ENCODE measurements around the gene PERCC1. TPM values are rescaled to one million over a fixed set of nuclear protein-coding genes. Genes with fewer than 3 reads are reported as not detected.
A peak's percentile ranks its signal among the peaks of the same experiment; 100 is the strongest.
"Not testable (repeated sequence)": the region's sequence is repeated elsewhere in the genome, so short reads cannot be mapped to it uniquely, and the experiment has no call there.

PERCC1 gene
- total RNA-seq, 2 donors from 2014 or later, result not detected

DNA sequence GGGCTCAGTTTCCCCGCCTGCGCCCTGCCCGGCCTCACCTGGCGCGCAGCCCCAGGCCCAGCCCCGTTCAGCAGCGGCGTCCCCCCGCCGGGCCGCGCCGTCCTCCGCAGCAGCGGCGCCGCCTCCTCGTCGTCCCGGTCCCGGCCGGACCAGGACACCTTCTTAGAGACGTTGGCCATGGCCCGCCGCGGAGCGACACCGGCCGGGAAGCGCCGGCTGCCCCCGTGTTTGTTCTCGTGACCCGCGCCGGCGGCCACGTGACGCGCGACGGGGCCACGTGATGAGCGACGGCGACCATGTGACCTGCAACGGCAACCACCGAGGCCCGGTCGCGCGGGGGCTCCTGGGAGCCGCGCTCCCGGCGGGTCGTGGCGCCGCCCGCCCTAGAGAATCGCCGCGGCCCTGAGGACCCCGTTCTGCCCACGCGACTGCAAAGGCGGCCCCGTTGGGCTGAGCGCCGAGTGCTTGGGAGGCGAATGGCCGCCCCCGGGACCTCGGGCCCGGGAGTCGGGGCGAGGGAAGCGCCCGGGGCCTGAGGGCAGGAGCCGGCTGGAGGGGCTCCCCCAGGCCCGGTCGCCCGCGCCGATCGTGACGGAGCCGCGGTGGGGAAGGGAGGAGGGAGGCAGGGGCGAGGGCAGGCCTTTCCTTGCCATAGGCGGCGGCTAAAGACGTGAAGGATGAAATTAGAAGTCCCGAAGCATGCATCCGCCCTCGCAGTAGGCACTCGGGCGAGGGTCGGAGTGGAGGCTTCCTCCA, 44.1 kb downstream of the PERCC1 start, which contains the start of gene CLCN7:
Gene CLCN7 (minus strand): TSS at position 233 of the 756 bp plus-strand sequence. CDS start 54 bp downstream, at position 179.
- Histone ChIP-seq H3K36me3 (no peaks in the 10 kb centered on the region), H3K4me1 (ENCODE audit: control insufficient read depth in 1 of 2, low read depth in 2 of 2) (peaks cover 12 to 24% of the 10 kb centered on the region in 2 donors), H3K27ac (peak within 1 kb of the TSS; percentile 88 to 89), H3K9me3 (no peaks in the 10 kb centered on the region), H3K27me3 (replicated peaks; ENCODE audit: insufficient read depth) (no peaks in the 10 kb centered on the region), H3K4me3 (peak within 1 kb of the TSS; percentile 96)
- TF ChIP-seq, protein P1, sequence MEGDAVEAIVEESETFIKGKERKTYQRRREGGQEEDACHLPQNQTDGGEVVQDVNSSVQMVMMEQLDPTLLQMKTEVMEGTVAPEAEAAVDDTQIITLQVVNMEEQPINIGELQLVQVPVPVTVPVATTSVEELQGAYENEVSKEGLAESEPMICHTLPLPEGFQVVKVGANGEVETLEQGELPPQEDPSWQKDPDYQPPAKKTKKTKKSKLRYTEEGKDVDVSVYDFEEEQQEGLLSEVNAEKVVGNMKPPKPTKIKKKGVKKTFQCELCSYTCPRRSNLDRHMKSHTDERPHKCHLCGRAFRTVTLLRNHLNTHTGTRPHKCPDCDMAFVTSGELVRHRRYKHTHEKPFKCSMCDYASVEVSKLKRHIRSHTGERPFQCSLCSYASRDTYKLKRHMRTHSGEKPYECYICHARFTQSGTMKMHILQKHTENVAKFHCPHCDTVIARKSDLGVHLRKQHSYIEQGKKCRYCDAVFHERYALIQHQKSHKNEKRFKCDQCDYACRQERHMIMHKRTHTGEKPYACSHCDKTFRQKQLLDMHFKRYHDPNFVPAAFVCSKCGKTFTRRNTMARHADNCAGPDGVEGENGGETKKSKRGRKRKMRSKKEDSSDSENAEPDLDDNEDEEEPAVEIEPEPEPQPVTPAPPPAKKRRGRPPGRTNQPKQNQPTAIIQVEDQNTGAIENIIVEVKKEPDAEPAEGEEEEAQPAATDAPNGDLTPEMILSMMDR (IDR thresholded peaks at IDR 0.05), result no peak
- peak; percentile 86 for ATAC-seq (ENCODE audit: insufficient number of reproducible peaks, low FRiP score, low read depth)
- DNase-seq (ENCODE audit: low spot score), result peak; percentile 68

DNA sequence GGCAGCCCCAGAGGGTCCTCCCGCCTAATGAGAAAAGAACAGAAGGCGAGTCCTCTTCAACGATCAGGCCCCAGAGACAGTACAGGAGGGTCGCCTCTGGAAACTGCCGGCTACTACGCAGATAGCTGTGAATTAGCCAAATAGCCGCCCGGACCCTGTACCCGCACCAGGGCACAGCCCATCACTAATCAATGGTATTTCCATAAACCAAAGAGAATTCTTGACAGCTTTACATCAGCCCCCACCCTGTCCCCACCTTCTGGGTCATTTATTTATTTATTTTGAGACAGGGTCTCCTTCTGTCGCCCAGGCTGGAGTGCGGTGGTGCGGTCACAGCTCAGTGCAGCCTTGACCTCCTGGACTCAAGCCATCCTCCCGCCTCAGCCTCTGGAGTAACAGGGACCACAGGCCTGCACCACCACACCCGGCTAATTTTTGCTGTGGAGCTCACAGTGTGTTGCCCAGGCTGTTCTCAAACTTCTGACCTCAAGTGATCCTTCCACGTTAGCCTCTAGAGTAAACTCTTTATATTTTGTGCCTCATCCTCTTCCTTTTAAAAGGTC, 44.8 kb downstream of the PERCC1 start:
- Histone ChIP-seq H3K36me3 (no peaks in the 10 kb centered on the region), H3K27me3 (replicated peaks; ENCODE audit: insufficient read depth) (no peaks in the 10 kb centered on the region), H3K9me3 (no peaks in the 10 kb centered on the region), H3K4me1 (ENCODE audit: control insufficient read depth in 1 of 2, low read depth in 2 of 2) (peaks cover 12 to 24% of the 10 kb centered on the region in 2 donors), H3K4me3 (peak overlapping the region; percentile 96), H3K27ac (peak overlapping the region; percentile 88 to 89)
- ATAC-seq (ENCODE audit: insufficient number of reproducible peaks, low FRiP score, low read depth), result no peak
- TF ChIP-seq, protein P1 (IDR thresholded peaks at IDR 0.05), result no peak
- DNase-seq (ENCODE audit: low spot score), result no peak

DNA sequence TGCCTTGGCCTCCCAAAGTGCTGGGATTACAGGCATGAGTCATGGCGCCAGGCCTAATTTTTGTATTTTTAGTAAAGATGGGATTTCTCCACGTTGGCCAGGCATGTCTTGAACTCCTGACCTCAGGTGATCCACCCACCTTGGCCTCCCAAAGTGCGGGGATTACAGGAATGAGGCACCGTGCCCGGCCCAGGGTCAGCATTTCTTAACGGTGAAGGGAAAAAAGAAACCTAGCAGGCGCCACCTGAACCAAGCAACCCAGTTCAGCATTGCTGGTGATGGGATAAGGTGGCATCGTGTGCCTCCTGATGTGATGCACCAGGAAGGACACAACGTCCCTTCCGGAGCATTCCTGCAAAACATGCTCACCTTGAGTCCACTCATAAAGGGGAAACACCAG, 46.2 kb downstream of the PERCC1 start:
- no peak for ATAC-seq (ENCODE audit: insufficient number of reproducible peaks, low FRiP score, low read depth)
- Histone ChIP-seq H3K27ac (no peak overlapping the region), H3K9me3 (no peaks in the 10 kb centered on the region), H3K4me1 (ENCODE audit: control insufficient read depth in 1 of 2, low read depth in 2 of 2) (peaks cover 12 to 24% of the 10 kb centered on the region in 2 donors), H3K36me3 (no peaks in the 10 kb centered on the region), H3K4me3 (no peak overlapping the region), H3K27me3 (replicated peaks; ENCODE audit: insufficient read depth) (no peaks in the 10 kb centered on the region)
- TF ChIP-seq, protein P1 (IDR thresholded peaks at IDR 0.05), result no peak
- no peak for DNase-seq (ENCODE audit: low spot score)

DNA sequence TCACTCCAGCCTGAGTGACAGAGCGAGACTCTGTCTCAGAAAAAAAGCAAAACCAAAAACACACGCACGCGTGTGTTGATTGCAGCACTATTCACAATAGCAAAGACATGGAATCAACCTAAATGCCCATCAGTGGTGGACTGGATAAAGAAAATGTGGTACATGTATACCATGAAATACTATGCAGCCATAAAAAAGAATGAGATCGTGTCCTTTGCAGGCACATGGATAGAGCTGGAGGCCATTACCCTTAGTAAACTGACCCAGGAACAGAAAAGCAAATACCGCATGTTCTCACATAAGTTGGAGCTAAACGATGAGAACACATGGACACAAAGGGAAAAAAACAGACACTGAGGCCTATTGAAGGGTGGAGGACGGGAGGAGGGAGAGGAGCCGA, 48.1 kb downstream of the PERCC1 start:
- not testable (repeated sequence) for ATAC-seq (ENCODE audit: insufficient number of reproducible peaks, low FRiP score, low read depth)

DNA sequence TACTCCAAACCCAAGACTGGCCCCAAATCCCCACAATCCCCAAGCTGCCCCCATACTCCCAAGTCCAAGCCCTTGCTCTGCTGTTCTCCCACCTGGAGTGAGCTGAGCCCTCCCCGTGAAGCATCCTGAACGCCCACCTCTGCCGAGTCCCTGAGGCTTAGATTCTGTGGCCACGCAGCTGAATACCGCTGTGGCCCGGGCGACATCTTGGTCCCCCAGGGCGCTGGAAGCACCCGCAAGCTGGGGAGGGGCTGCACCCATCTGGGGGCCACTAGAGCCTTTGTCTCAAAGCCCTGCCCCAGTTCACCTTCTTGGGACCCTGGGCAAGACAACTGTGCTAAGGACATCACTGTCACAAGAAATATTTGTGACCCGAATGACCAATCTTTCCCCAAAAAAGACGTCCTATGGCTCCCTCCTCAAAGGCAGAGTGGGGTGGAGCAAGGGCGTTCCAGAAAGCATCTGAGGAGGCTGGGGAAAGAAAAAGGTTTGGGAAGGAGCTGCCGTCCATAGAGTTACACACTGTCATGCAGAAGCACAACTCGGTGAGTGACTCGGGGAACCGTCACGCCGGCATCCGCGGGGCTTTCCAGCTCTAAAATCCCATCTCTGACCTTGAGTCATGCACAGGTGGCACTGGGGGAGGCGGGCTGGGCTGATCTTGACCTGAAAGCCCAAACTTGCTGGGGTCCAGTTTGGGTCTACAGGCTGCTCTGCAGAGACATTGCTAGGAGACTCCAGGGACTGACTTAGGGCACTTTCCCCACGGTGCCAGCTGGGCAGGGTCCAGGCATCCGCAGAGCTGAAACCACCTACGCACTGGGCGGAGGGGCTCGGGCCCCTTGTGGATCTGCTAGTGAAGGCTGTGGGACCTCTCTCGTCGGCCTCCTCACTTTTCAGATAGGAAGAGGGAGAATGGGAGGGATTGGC, 51.3 kb downstream of the PERCC1 start:
- ATAC-seq (ENCODE audit: insufficient number of reproducible peaks, low FRiP score, low read depth) (no peak), DNase-seq (ENCODE audit: low spot score) (no peak)
- Histone ChIP-seq H3K4me3 (no peak overlapping the region), H3K27ac (no peak overlapping the region), H3K9me3 (no peaks in the 10 kb centered on the region), H3K4me1 (ENCODE audit: control insufficient read depth in 1 of 2, low read depth in 2 of 2) (no peaks in the 10 kb centered on the region), H3K27me3 (replicated peaks; ENCODE audit: insufficient read depth) (no peaks in the 10 kb centered on the region), H3K36me3 (no peaks in the 10 kb centered on the region)
- TF ChIP-seq, protein P1 (IDR thresholded peaks at IDR 0.05), result no peak

More for the DNA sequence above, 48.1 kb downstream of the PERCC1 start:
- H3K27me3 ChIP-seq (replicated peaks; ENCODE audit: insufficient read depth); DNase-seq (ENCODE audit: low spot score); H3K36me3 ChIP-seq; H3K9me3 ChIP-seq; H3K4me3 ChIP-seq; H3K27ac ChIP-seq: not testable (repeated sequence)
- peaks cover 4 to 12% of the 10 kb centered on the region in 2 donors for H3K4me1 ChIP-seq (ENCODE audit: control insufficient read depth in 1 of 2, low read depth in 2 of 2)

Other genes with a start within 250 kb of the PERCC1 start
- under 1 TPM in 1 of 2 donors, not detected in 1; 0.54 TPM for gene TPSG1, start 205.8 kb upstream of the PERCC1 start, total RNA-seq
- gene TPSB2, start 200.9 kb upstream of the PERCC1 start, total RNA-seq, result 100 to 1,000 TPM in 1 of 2 donors, 10 to 100 TPM in 1; 58.3 to 198 TPM
- 100 to 1,000 TPM in 1 of 2 donors, 10 to 100 TPM in 1; 26.0 to 164 TPM for gene TPSAB1, start 190.4 kb upstream of the PERCC1 start, total RNA-seq
- 1 to 10 TPM in 1 of 2 donors, not detected in 1; 3.1 TPM for gene TPSD1, start 175.0 kb upstream of the PERCC1 start, total RNA-seq
- gene UBE2I, start 121.4 kb upstream of the PERCC1 start, total RNA-seq, result 10 to 100 TPM; 68.2 to 76.1 TPM
- gene BAIAP3, start 97.4 kb upstream of the PERCC1 start, total RNA-seq, result 10 to 100 TPM in 1 of 2 donors, 1 to 10 TPM in 1; 2.5 to 15.7 TPM
- gene TSR3, start 79.2 kb upstream of the PERCC1 start, total RNA-seq, result 100 to 1,000 TPM in 1 of 2 donors, 10 to 100 TPM in 1; 61.7 to 124 TPM
- gene GNPTG, start 79.1 kb upstream of the PERCC1 start, total RNA-seq, result 10 to 100 TPM; 67.9 to 69.7 TPM
- 10 to 100 TPM; 22.1 to 42.8 TPM for gene UNKL, start 16.4 kb upstream of the PERCC1 start, total RNA-seq
- 10 to 100 TPM; 15.2 to 19.3 TPM for gene UQCC4, start 10.3 kb upstream of the PERCC1 start, total RNA-seq
- under 1 TPM; 0.63 to 0.81 TPM for gene CCDC154, start 13.5 kb downstream of the PERCC1 start, total RNA-seq
- 10 to 100 TPM; 43.3 to 47.0 TPM for gene CLCN7, start 44.0 kb downstream of the PERCC1 start, total RNA-seq
- gene PTX4, start 57.9 kb downstream of the PERCC1 start, total RNA-seq, result under 1 TPM in 1 of 2 donors, not detected in 1; 0.78 TPM
- gene TELO2, start 62.3 kb downstream of the PERCC1 start, total RNA-seq, result 10 to 100 TPM; 24.8 to 27.9 TPM
- 100 to 1,000 TPM; 111 to 125 TPM for gene TMEM204, start 102.6 kb downstream of the PERCC1 start, total RNA-seq
- 10 to 100 TPM; 13.7 to 19.2 TPM for gene IFT140, start 181.0 kb downstream of the PERCC1 start, total RNA-seq
- 10 to 100 TPM; 15.0 to 21.4 TPM for gene CRAMP1, start 181.3 kb downstream of the PERCC1 start, total RNA-seq
- gene JPT2, start 247.2 kb downstream of the PERCC1 start, total RNA-seq, result 10 to 100 TPM; 17.1 to 26.1 TPM